GM23338 (cell line): ENCODE data around the gene TNNT2. TPM values are rescaled to one million over a fixed set of nuclear protein-coding genes. Genes with fewer than 3 reads are reported as not detected.

Experiments used
- ATAC-seq: fragments of 200-7000 bp; cut with Tn5 transposase; 3 replicates; pipeline ENCODE4 v1.9.1; 2020
- DNase-seq: peaks from one replicate; pipeline ENCODE4 v3.0.0-alpha.2; 2015; ENCODE audit warnings: low spot score
- H2AFZ ChIP-seq: fragments of 200-600 bp; sonication (generic); 2 replicates; pipeline ENCODE4 v1.8.0; 2016; ENCODE audit warnings: antibody characterized with exemption, mild to moderate bottlenecking, moderate library complexity
- H3F3A ChIP-seq: fragments of 200-600 bp; sonication (generic); replicated peaks from 2 replicates; pipeline ENCODE4 v1.8.0; 2017; ENCODE audit warnings: antibody characterized with exemption, mixed run types, low read depth
- H3K27ac ChIP-seq: fragments of 200-600 bp; sonication (generic); 2 replicates; pipeline ENCODE4 v1.6.1; 2016; ENCODE audit warnings: low read depth
- H3K27me3 ChIP-seq: fragments of 200-600 bp; sonication (generic); 2 replicates; pipeline ENCODE4 v1.8.0; 2016; ENCODE audit warnings: mild to moderate bottlenecking, mixed run types, moderate library complexity; ENCODE audit not compliant: insufficient read depth
- H3K36me3 ChIP-seq: fragments of 200-600 bp; sonication (generic); 2 replicates; pipeline ENCODE4 v1.8.0; 2016; ENCODE audit warnings: mild to moderate bottlenecking; ENCODE audit not compliant: insufficient read depth
- H3K4me1 ChIP-seq: fragments of 200-600 bp; sonication (generic); 2 replicates; pipeline ENCODE4 v1.8.0; 2016; ENCODE audit warnings: mild to moderate bottlenecking, moderate library complexity; ENCODE audit not compliant: insufficient read depth
- H3K4me2 ChIP-seq: fragments of 200-600 bp; sonication (generic); 2 replicates; pipeline ENCODE4 v1.7.1; 2017; ENCODE audit warnings: mixed run types
- H3K4me3 ChIP-seq: fragments of 200-600 bp; sonication (generic); 2 replicates; pipeline ENCODE4 v1.6.1; 2016; ENCODE audit warnings: mixed run types
- H3K79me2 ChIP-seq: fragments of 200-600 bp; sonication (generic); replicated peaks from 2 replicates; pipeline ENCODE4 v1.8.0; 2017; ENCODE audit warnings: mild to moderate bottlenecking; ENCODE audit not compliant: insufficient read depth
- H3K9me2 ChIP-seq: fragments of 200-600 bp; sonication (generic); 2 replicates; pipeline ENCODE4 v1.8.0; 2017; ENCODE audit not compliant: insufficient read depth
- H4K20me1 ChIP-seq: fragments of 200-600 bp; sonication (generic); replicated peaks from 2 replicates; pipeline ENCODE4 v1.8.0; 2017; ENCODE audit warnings: mild to moderate bottlenecking; ENCODE audit not compliant: insufficient read depth
- H3K27ac Mint-ChIP-seq: 2 replicates; pipeline ENCODE4 v1.8.0; 2020; ENCODE audit warnings: inconsistent platforms, mild to moderate bottlenecking, moderate library complexity, mixed read lengths
- H3K27me3 Mint-ChIP-seq: 3 replicates; pipeline ENCODE4 v1.8.0; 2022; ENCODE audit warnings: low read depth, mild to moderate bottlenecking, moderate library complexity, mixed read lengths, inconsistent platforms; ENCODE audit not compliant: insufficient read depth, poor library complexity
- H3K36me3 Mint-ChIP-seq: 3 replicates; pipeline ENCODE4 v1.8.0; 2021; ENCODE audit warnings: low read depth, mild to moderate bottlenecking, inconsistent platforms, moderate library complexity, mixed read lengths
- H3K4me1 Mint-ChIP-seq: 3 replicates; pipeline ENCODE4 v1.8.0; 2020; ENCODE audit warnings: mild to moderate bottlenecking, inconsistent platforms, mixed read lengths
- H3K4me3 Mint-ChIP-seq: 3 replicates; pipeline ENCODE4 v1.8.0; 2021; ENCODE audit warnings: moderate library complexity, mild to moderate bottlenecking, inconsistent platforms, mixed read lengths
- H3K9me3 Mint-ChIP-seq: 3 replicates; pipeline ENCODE4 v1.8.0; 2020; ENCODE audit warnings: moderate library complexity, mild to moderate bottlenecking, inconsistent platforms, mixed read lengths
- CREB1 ChIP-seq: fragments of 250-450 bp; sonication (Bioruptor Pico); IDR thresholded peaks from 2 replicates; pipeline ENCODE4 v1.5.0; 2020; ENCODE audit warnings: low read depth, mild to moderate bottlenecking, moderate library complexity
- CTCF ChIP-seq, 2 experiments: fragments of 200-600 bp in 1 of 2; sonication (generic) in 1 of 2; conservative IDR thresholded peaks; 2 replicates each; pipeline versions ENCODE4 v1.5.1 to v1.6.1; 2016 to 2017; ENCODE audit warnings: antibody characterized with exemption in 2 of 2, low read depth in 2 of 2, mild to moderate bottlenecking in 2 of 2, moderate library complexity in 1 of 2
- EZH2 ChIP-seq: fragments of 200-600 bp; sonication (generic); IDR thresholded peaks from one replicate; pipeline ENCODE4 v1.8.0; 2017; ENCODE audit warnings: antibody characterized with exemption, mild to moderate bottlenecking, low read depth; ENCODE audit not compliant: unreplicated experiment
- EZH2phosphoT487 ChIP-seq: fragments of 200-600 bp; sonication (generic); IDR thresholded peaks from one replicate; pipeline ENCODE4 v1.8.1; 2018; ENCODE audit warnings: antibody characterized with exemption; ENCODE audit not compliant: unreplicated experiment
- JUNB ChIP-seq: IDR thresholded peaks from one replicate; pipeline ENCODE4 v1.6.1; 2016; ENCODE audit warnings: antibody characterized with exemption; ENCODE audit not compliant: unreplicated experiment
- POLR2AphosphoS5 ChIP-seq: IDR thresholded peaks from 2 replicates; pipeline ENCODE4 v1.6.1; 2016; ENCODE audit warnings: antibody characterized with exemption, low read depth
- REST ChIP-seq: IDR thresholded peaks from one replicate; pipeline ENCODE4 v1.6.1; 2018; ENCODE audit warnings: antibody characterized with exemption; ENCODE audit not compliant: unreplicated experiment
- STAT1 ChIP-seq: IDR thresholded peaks from one replicate; pipeline ENCODE4 v1.6.1; 2016; ENCODE audit warnings: antibody characterized with exemption; ENCODE audit not compliant: unreplicated experiment
- ZNF331 ChIP-seq: fragments of 250-450 bp; sonication (Bioruptor Pico); IDR thresholded peaks from 2 replicates; pipeline ENCODE4 v1.5.0; 2020; ENCODE audit warnings: low read depth, mild to moderate bottlenecking, moderate library complexity
- ZNF462 ChIP-seq: fragments of 250-450 bp; sonication (Bioruptor Pico); IDR thresholded peaks from 2 replicates; pipeline ENCODE4 v1.5.0; 2020; ENCODE audit warnings: mild to moderate bottlenecking, moderate library complexity
- polyA plus RNA-seq: library from polyadenylated mRNA; unstranded; fragments of >200 nt; fragmentation: Nextera tagmentation; extraction: Ambion mirVana; gene quantifications from 2 replicates; pipeline ENCODE4 v1.2.1, GENCODE V29; 2016
- total RNA-seq: library from RNA; depleted of rRNA; stranded (reverse); fragments of >200 nt; shearing (Covaris generic); gene quantifications from 2 replicates; pipeline ENCODE4 v1.2.3, GENCODE V29; 2014

Gene TNNT2
- total and polyA plus RNA-seq, 2 experiments from 2014 or later = 7.5 to 19.1 TPM

GRCh38 chr1:201365251-201365650 is 12.2 kb downstream of the TNNT2 start (continued):
- TF ChIP-seq REST (no peak), CTCF (conservative IDR thresholded peaks at IDR 0.05; ENCODE audit: low read depth in 2 of 2) (no peak)

GRCh38 chr1:201364808-201365105 is 12.7 kb downstream of the TNNT2 start:
- Mint-ChIP-seq H3K27me3 (peaks cover 17% of the 10 kb centered on the region), H3K9me3 (no peaks in the 10 kb centered on the region), H3K36me3 (no peaks in the 10 kb centered on the region), H3K4me1 (peaks cover 11% of the 10 kb centered on the region), H3K27ac (no peak overlapping the region), H3K4me3 (no peak overlapping the region)
- DNase-seq (no peak), ATAC-seq (no peak)
- H4K20me1 ChIP-seq = no peaks in the 10 kb centered on the region
- H3K27me3 ChIP-seq = no peaks in the 10 kb centered on the region
- no peak overlapping the region for H3K4me2 ChIP-seq
- H3K36me3 ChIP-seq = no peaks in the 10 kb centered on the region
- H3K9me2 ChIP-seq = no peaks in the 10 kb centered on the region
- H3K79me2 ChIP-seq = no peaks in the 10 kb centered on the region
- no peak overlapping the region for H3K27ac ChIP-seq
- no peak overlapping the region for H3K4me3 ChIP-seq
- H3K4me1 ChIP-seq = peaks cover 9% of the 10 kb centered on the region
- H2AFZ ChIP-seq = no peak overlapping the region
- H3F3A ChIP-seq = no peaks in the 10 kb centered on the region
- TF ChIP-seq POLR2AphosphoS5 (no peak), JUNB (no peak), CREB1 (CRISPR knock-in tag) (no peak), ZNF462 (CRISPR knock-in tag) (no peak), ZNF331 (CRISPR knock-in tag) (no peak), REST (no peak), STAT1 (no peak), EZH2phosphoT487 (no peak), EZH2 (no peak)
